Trophoblast cell (in vitro differentiated cells and primary cell): Measurements from ENCODE around the gene HDAC11.

ENCODE experiments used
- DNase-seq, 2 donors: peaks; one replicate each; pipeline ENCODE4 v3.0.0-alpha.2; 2016
- H2AFZ ChIP-seq: 2 replicates; pipeline ENCODE4 v1.6.1; 2013; ENCODE audit warnings: low read length, moderate library complexity, mild to moderate bottlenecking; ENCODE audit not compliant: insufficient read depth, poor library complexity
- H2AK5ac ChIP-seq: 2 replicates; pipeline ENCODE4 v1.6.1; 2013; ENCODE audit warnings: mild to moderate bottlenecking, low read length
- H2BK120ac ChIP-seq: 2 replicates; pipeline ENCODE4 v1.6.1; 2013; ENCODE audit warnings: low read length, mild to moderate bottlenecking, moderate library complexity; ENCODE audit not compliant: insufficient read depth, poor library complexity
- H2BK12ac ChIP-seq: 2 replicates; pipeline ENCODE4 v1.6.1; 2013; ENCODE audit warnings: mild to moderate bottlenecking, low read length, moderate library complexity
- H2BK5ac ChIP-seq: 2 replicates; pipeline ENCODE4 v1.6.1; 2013; ENCODE audit warnings: low read length, low read depth, moderate library complexity, mild to moderate bottlenecking; ENCODE audit not compliant: poor library complexity
- H3K14ac ChIP-seq: 2 replicates; pipeline ENCODE4 v1.6.1; 2013; ENCODE audit warnings: mild to moderate bottlenecking, low read length
- H3K18ac ChIP-seq: 2 replicates; pipeline ENCODE4 v1.6.1; 2013; ENCODE audit warnings: mild to moderate bottlenecking, low read length
- H3K23ac ChIP-seq: 2 replicates; pipeline ENCODE4 v1.6.1; 2013; ENCODE audit warnings: low read length
- H3K27ac ChIP-seq: 2 replicates; pipeline ENCODE4 v1.5.1; 2013; ENCODE audit warnings: low read depth, mild to moderate bottlenecking, inconsistent platforms, low read length, moderate library complexity
- H3K27me3 ChIP-seq: 2 replicates; pipeline ENCODE4 v1.6.1; 2013; ENCODE audit warnings: inconsistent platforms, mild to moderate bottlenecking, low read length, moderate library complexity; ENCODE audit not compliant: insufficient read depth
- H3K36me3 ChIP-seq, 2 experiments: 1 replicate in 1 of 2; 2 replicates in 1 of 2; pipeline ENCODE4 v1.6.1; 2013; ENCODE audit warnings: low read length in 2 of 2, mild to moderate bottlenecking in 2 of 2, moderate library complexity in 1 of 2; ENCODE audit not compliant: insufficient read depth in 2 of 2, control insufficient read depth in 1 of 2
- H3K4ac ChIP-seq: 2 replicates; pipeline ENCODE4 v1.6.1; 2013; ENCODE audit warnings: low read depth, mild to moderate bottlenecking, low read length, moderate library complexity
- H3K4me1 ChIP-seq, 2 experiments: 1 replicate in 1 of 2; 2 replicates in 1 of 2; pipeline ENCODE4 v1.6.1; 2013; ENCODE audit warnings: low read length in 2 of 2, mild to moderate bottlenecking in 2 of 2, moderate library complexity in 1 of 2; ENCODE audit not compliant: insufficient read depth in 2 of 2, control insufficient read depth in 1 of 2
- H3K4me2 ChIP-seq: 2 replicates; pipeline ENCODE4 v1.6.1; 2013; ENCODE audit warnings: inconsistent platforms, mild to moderate bottlenecking, low read length, moderate library complexity
- H3K4me3 ChIP-seq: 2 replicates; pipeline ENCODE4 v1.5.1; 2013; ENCODE audit warnings: mild to moderate bottlenecking, low read depth, low read length, inconsistent platforms
- H3K79me1 ChIP-seq: one replicate; pipeline ENCODE4 v1.6.1; 2013; ENCODE audit warnings: low read length
- H3K79me2 ChIP-seq: 2 replicates; pipeline ENCODE4 v1.6.1; 2013; ENCODE audit warnings: low read length, mild to moderate bottlenecking; ENCODE audit not compliant: control insufficient read depth, insufficient read depth, poor library complexity
- H3K9ac ChIP-seq: 2 replicates; pipeline ENCODE4 v1.6.1; 2013; ENCODE audit warnings: mild to moderate bottlenecking, low read length
- H3K9me3 ChIP-seq: 2 replicates; pipeline ENCODE4 v1.6.1; 2013; ENCODE audit warnings: low read depth, mild to moderate bottlenecking, control low read depth, inconsistent platforms, low read length; ENCODE audit not compliant: insufficient read depth
- H4K12ac ChIP-seq: 2 replicates; pipeline ENCODE4 v1.6.1; 2013; ENCODE audit warnings: low read depth, mild to moderate bottlenecking, low read length, moderate library complexity
- H4K8ac ChIP-seq: 2 replicates; pipeline ENCODE4 v1.6.1; 2013; ENCODE audit warnings: low read depth, mild to moderate bottlenecking, low read length, moderate library complexity
- H4K91ac ChIP-seq: one replicate; pipeline ENCODE4 v1.6.1; 2013; ENCODE audit warnings: low read depth, mild to moderate bottlenecking, low read length, moderate library complexity
- WGBS: extraction: QIAGEN DNeasy Blood & Tissue Kit; methylation state at CpG from one replicate; pipeline ENCODE4 v1.1.7; 2013; ENCODE audit warnings: missing lambda C conversion rate; ENCODE audit not compliant: insufficient read length, insufficient coverage; ENCODE audit errors: extremely low coverage; 5-methylcytosine and 5-hydroxymethylcytosine counted together

Gene HDAC11

GRCh38 chr3:13475871-13476590, 4.1 kb upstream of the HDAC11 start:
- no peak overlapping the region for H3K4me2 ChIP-seq
- H4K91ac ChIP-seq, result no peak overlapping the region
- H3K23ac ChIP-seq, result no peak overlapping the region
- H2BK5ac ChIP-seq, result no peak overlapping the region
- no peak overlapping the region for H3K27ac ChIP-seq
- H3K14ac ChIP-seq, result no peak overlapping the region
- H3K9ac ChIP-seq, result no peak overlapping the region
- no peak overlapping the region for H4K12ac ChIP-seq
- no peak overlapping the region for H3K4ac ChIP-seq
- H2AK5ac ChIP-seq, result no peak overlapping the region
- H4K8ac ChIP-seq, result no peak overlapping the region
- H3K79me1 ChIP-seq, result peaks cover 9% of the 10 kb centered on the region
- no CpG with 5 or more reads among the region's 7 CpGs for WGBS
- H3K4me1 ChIP-seq, result peaks cover 7 to 23% of the 10 kb centered on the region in 2 experiments
- no peak overlapping the region for H2BK12ac ChIP-seq
- no peak overlapping the region for H2AFZ ChIP-seq
- peaks cover 1% of the 10 kb centered on the region for H3K9me3 ChIP-seq
- no peaks in the 10 kb centered on the region for H3K36me3 ChIP-seq
- no peak overlapping the region for H2BK120ac ChIP-seq
- H3K4me3 ChIP-seq, result no peak overlapping the region
- DNase-seq, result peak; percentile 67 to 82
- peaks cover 4% of the 10 kb centered on the region for H3K79me2 ChIP-seq
- no peak overlapping the region for H3K18ac ChIP-seq
- H3K27me3 ChIP-seq, result no peaks in the 10 kb centered on the region

- Histone ChIP-seq H3K79me1 (peaks cover 9% of the 10 kb centered on the region), H2BK12ac (no peak overlapping the region), H2BK5ac (no peak overlapping the region), H2AFZ (no peak overlapping the region), H3K9ac (no peak overlapping the region), H3K4ac (no peak overlapping the region), H3K27ac (no peak overlapping the region), H4K91ac (no peak overlapping the region), H3K4me1 (peaks cover 7 to 23% of the 10 kb centered on the region in 2 experiments), H3K18ac (no peak overlapping the region), H3K4me2 (no peak overlapping the region), H3K4me3 (no peak overlapping the region), H2AK5ac (no peak overlapping the region), H4K8ac (no peak overlapping the region), H3K9me3 (no peaks in the 10 kb centered on the region), H3K36me3 (no peaks in the 10 kb centered on the region), H4K12ac (no peak overlapping the region), H3K23ac (no peak overlapping the region), H3K27me3 (no peaks in the 10 kb centered on the region), H3K79me2 (peaks cover 4% of the 10 kb centered on the region), H3K14ac (no peak overlapping the region), H2BK120ac (no peak overlapping the region)
- DNase-seq, result no peak
- no CpG with 5 or more reads among the region's 6 CpGs for WGBS
These were observed 2.2 kb upstream of the HDAC11 start for GRCh38 chr3:13477943-13478342.

- Histone ChIP-seq H3K36me3 (no peaks in the 10 kb centered on the region), H2BK5ac (peak overlapping the region; percentile 15)
- no CpG with 5 or more reads among the region's 13 CpGs for WGBS
These were observed 849 bp upstream of the HDAC11 start for GRCh38 chr3:13479332-13479581.

GRCh38 chr3:13480340-13481318, 523 bp downstream of the HDAC11 start:
- peak overlapping the region; percentile 68 for H4K91ac ChIP-seq
- peak overlapping the region; percentile 97 for H3K4me2 ChIP-seq
- peak overlapping the region; percentile 71 for H3K9ac ChIP-seq
- no peaks in the 10 kb centered on the region for H3K36me3 ChIP-seq
- H2AFZ ChIP-seq, result peak overlapping the region; percentile 63
- H3K14ac ChIP-seq, result peak overlapping the region; percentile 33
- no peak overlapping the region for H3K23ac ChIP-seq
- no peak overlapping the region for H3K4ac ChIP-seq
- no peak for DNase-seq
- H4K8ac ChIP-seq, result peak overlapping the region; percentile 64
- peaks cover 9% of the 10 kb centered on the region for H3K79me1 ChIP-seq
- H3K79me2 ChIP-seq, result peaks cover 4% of the 10 kb centered on the region
- no peak overlapping the region for H2AK5ac ChIP-seq
- H3K9me3 ChIP-seq, result peaks cover 2% of the 10 kb centered on the region
- no CpG with 5 or more reads among the region's 70 CpGs for WGBS
- peaks cover 16 to 27% of the 10 kb centered on the region in 2 experiments for H3K4me1 ChIP-seq
- no peak overlapping the region for H4K12ac ChIP-seq
- H3K27me3 ChIP-seq, result no peaks in the 10 kb centered on the region
- no peak overlapping the region for H2BK5ac ChIP-seq
- H3K18ac ChIP-seq, result peak overlapping the region; percentile 18
- peak overlapping the region; percentile 12 for H2BK120ac ChIP-seq
- no peak overlapping the region for H3K27ac ChIP-seq
- peak overlapping the region; percentile 76 for H3K4me3 ChIP-seq
- H2BK12ac ChIP-seq, result no peak overlapping the region

More at GRCh38 chr3:13479332-13479581, 849 bp upstream of the HDAC11 start:
- Histone ChIP-seq H3K27ac (no peak overlapping the region), H3K27me3 (no peaks in the 10 kb centered on the region), H3K18ac (peak overlapping the region; percentile 28), H3K79me2 (peaks cover 4% of the 10 kb centered on the region), H2BK120ac (no peak overlapping the region), H3K4me2 (peak overlapping the region; percentile 97), H4K91ac (peak overlapping the region; percentile 11), H3K4ac (no peak overlapping the region), H3K14ac (peak overlapping the region; percentile 4), H2AK5ac (no peak overlapping the region), H4K8ac (peak overlapping the region; percentile 89), H2AFZ (peak overlapping the region; percentile 71), H3K23ac (no peak overlapping the region), H3K9ac (peak overlapping the region; percentile 80), H2BK12ac (no peak overlapping the region), H3K79me1 (peaks cover 9% of the 10 kb centered on the region), H3K4me3 (peak overlapping the region; percentile 79), H4K12ac (peak overlapping the region; percentile 9), H3K4me1 (peaks cover 8 to 23% of the 10 kb centered on the region in 2 experiments), H3K9me3 (no peaks in the 10 kb centered on the region)
- DNase-seq, result no peak
